ENCODE measurements around the gene NFKBIA. TPM values are rescaled to one million over a fixed set of nuclear protein-coding genes. Genes with fewer than 3 reads are reported as not detected.
"Not testable (repeated sequence)": the region's sequence is repeated elsewhere in the genome, so short reads cannot be mapped to it uniquely, and the experiment has no call there.

NFKBIA gene
- total RNA-seq, 1 donor from 2014 or later: 35.5 TPM

- Mint-ChIP-seq H3K9me3 (ENCODE audit: unreplicated experiment) (no peaks in the 10 kb centered on the region), H3K27ac (ENCODE audit: unreplicated experiment) (no peak overlapping the region), H3K4me1 (ENCODE audit: low read depth, unreplicated experiment) (peaks cover 29% of the 10 kb centered on the region), H3K27me3 (ENCODE audit: low read depth, unreplicated experiment) (no peaks in the 10 kb centered on the region), H3K36me3 (ENCODE audit: low read depth, unreplicated experiment) (peaks cover 4% of the 10 kb centered on the region), H3K4me3 (ENCODE audit: unreplicated experiment) (no peak overlapping the region)
- Histone ChIP-seq H3K4me3 (ENCODE audit: insufficient read depth, low read depth, low read length) (no peak overlapping the region), H4K20me1 (ENCODE audit: insufficient read depth, low read length) (peaks cover 28% of the 10 kb centered on the region), H2AFZ (ENCODE audit: low read depth, low read length) (no peak overlapping the region), H3K27ac (ENCODE audit: low read depth, low read length) (no peak overlapping the region), H3K36me3 (ENCODE audit: insufficient read depth, low read length) (peaks cover 31% of the 10 kb centered on the region), H3K79me2 (ENCODE audit: insufficient read depth, low read length) (peaks cover 13% of the 10 kb centered on the region), H3K27me3 (ENCODE audit: insufficient read depth, low read length) (no peaks in the 10 kb centered on the region), H3K4me1 (ENCODE audit: insufficient read depth, low read length) (peaks cover 22% of the 10 kb centered on the region), H3K9me3 (ENCODE audit: insufficient read depth, low read depth, low read length) (no peaks in the 10 kb centered on the region), H3K4me2 (ENCODE audit: low read length) (no peak overlapping the region), H3K9ac (ENCODE audit: low read length) (no peak overlapping the region)
- DNase-seq (ENCODE audit: low read depth) (no peak), FAIRE-seq (no peak)
- no peak for TF ChIP-seq EZH2 (IDR thresholded peaks at IDR 0.05; ENCODE audit: insufficient read depth, low read length)
- TF ChIP-seq, protein P1, sequence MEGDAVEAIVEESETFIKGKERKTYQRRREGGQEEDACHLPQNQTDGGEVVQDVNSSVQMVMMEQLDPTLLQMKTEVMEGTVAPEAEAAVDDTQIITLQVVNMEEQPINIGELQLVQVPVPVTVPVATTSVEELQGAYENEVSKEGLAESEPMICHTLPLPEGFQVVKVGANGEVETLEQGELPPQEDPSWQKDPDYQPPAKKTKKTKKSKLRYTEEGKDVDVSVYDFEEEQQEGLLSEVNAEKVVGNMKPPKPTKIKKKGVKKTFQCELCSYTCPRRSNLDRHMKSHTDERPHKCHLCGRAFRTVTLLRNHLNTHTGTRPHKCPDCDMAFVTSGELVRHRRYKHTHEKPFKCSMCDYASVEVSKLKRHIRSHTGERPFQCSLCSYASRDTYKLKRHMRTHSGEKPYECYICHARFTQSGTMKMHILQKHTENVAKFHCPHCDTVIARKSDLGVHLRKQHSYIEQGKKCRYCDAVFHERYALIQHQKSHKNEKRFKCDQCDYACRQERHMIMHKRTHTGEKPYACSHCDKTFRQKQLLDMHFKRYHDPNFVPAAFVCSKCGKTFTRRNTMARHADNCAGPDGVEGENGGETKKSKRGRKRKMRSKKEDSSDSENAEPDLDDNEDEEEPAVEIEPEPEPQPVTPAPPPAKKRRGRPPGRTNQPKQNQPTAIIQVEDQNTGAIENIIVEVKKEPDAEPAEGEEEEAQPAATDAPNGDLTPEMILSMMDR (IDR thresholded peaks at IDR 0.05; ENCODE audit: insufficient read depth, low read depth, low read length): no peak
These were observed 6.4 kb downstream of the NFKBIA start for GRCh38 chr14:35398071-35398584.

DNA sequence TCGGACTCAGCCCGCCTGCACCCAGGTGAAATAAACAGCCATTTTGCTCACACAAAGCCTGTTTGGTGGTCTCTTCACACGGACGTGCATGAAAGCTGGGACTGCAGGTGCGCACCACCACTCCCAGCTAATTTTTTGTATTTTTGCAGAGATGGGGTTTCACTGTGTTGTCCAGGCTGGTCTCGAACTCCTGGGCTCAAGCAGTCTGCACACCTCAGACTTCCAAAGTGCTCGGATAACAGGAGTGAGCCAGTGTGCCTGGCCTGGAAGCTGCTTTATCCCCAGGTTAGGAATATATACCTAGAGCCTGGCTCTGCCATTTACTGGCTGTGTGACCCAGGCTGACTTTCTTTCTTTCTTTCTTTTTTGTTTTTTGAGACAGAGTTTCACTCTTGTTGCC lies 7.9 kb downstream of the NFKBIA start:
- FAIRE-seq; H2AFZ ChIP-seq (ENCODE audit: low read depth, low read length); H3K27ac ChIP-seq (ENCODE audit: low read depth, low read length); H3K27me3 ChIP-seq (ENCODE audit: insufficient read depth, low read length); H3K4me3 ChIP-seq (ENCODE audit: insufficient read depth, low read depth, low read length); DNase-seq (ENCODE audit: low read depth); H3K4me2 ChIP-seq (ENCODE audit: low read length); H3K36me3 Mint-ChIP-seq (ENCODE audit: low read depth, unreplicated experiment); H3K9ac ChIP-seq (ENCODE audit: low read length); H3K9me3 Mint-ChIP-seq (ENCODE audit: unreplicated experiment); H3K27ac Mint-ChIP-seq (ENCODE audit: unreplicated experiment); H3K79me2 ChIP-seq (ENCODE audit: insufficient read depth, low read length); H3K4me3 Mint-ChIP-seq (ENCODE audit: unreplicated experiment); H3K4me1 ChIP-seq (ENCODE audit: insufficient read depth, low read length); H3K9me3 ChIP-seq (ENCODE audit: insufficient read depth, low read depth, low read length); H3K27me3 Mint-ChIP-seq (ENCODE audit: low read depth, unreplicated experiment): not testable (repeated sequence)
- peaks cover 16% of the 10 kb centered on the region for H3K4me1 Mint-ChIP-seq (ENCODE audit: low read depth, unreplicated experiment)
- peaks cover 17% of the 10 kb centered on the region for H3K36me3 ChIP-seq (ENCODE audit: insufficient read depth, low read length)
- peaks cover 13% of the 10 kb centered on the region for H4K20me1 ChIP-seq (ENCODE audit: insufficient read depth, low read length)

- TF ChIP-seq, protein P1 (IDR thresholded peaks at IDR 0.05; ENCODE audit: insufficient read depth, low read depth, low read length): no peak
- TF ChIP-seq EZH2 (IDR thresholded peaks at IDR 0.05; ENCODE audit: insufficient read depth, low read length): no peak
- FAIRE-seq (no peak), DNase-seq (ENCODE audit: low read depth) (no peak)
- Histone ChIP-seq H3K9me3 (ENCODE audit: insufficient read depth, low read depth, low read length) (no peaks in the 10 kb centered on the region), H3K27ac (ENCODE audit: low read depth, low read length) (no peak overlapping the region), H3K27me3 (ENCODE audit: insufficient read depth, low read length) (no peaks in the 10 kb centered on the region), H3K4me2 (ENCODE audit: low read length) (no peak overlapping the region), H2AFZ (ENCODE audit: low read depth, low read length) (no peak overlapping the region), H3K36me3 (ENCODE audit: insufficient read depth, low read length) (peaks cover 4% of the 10 kb centered on the region), H3K4me1 (ENCODE audit: insufficient read depth, low read length) (peaks cover 6% of the 10 kb centered on the region), H3K79me2 (ENCODE audit: insufficient read depth, low read length) (no peaks in the 10 kb centered on the region), H3K9ac (ENCODE audit: low read length) (no peak overlapping the region), H4K20me1 (ENCODE audit: insufficient read depth, low read length) (no peaks in the 10 kb centered on the region), H3K4me3 (ENCODE audit: insufficient read depth, low read depth, low read length) (no peak overlapping the region)
- H3K4me3 Mint-ChIP-seq (ENCODE audit: unreplicated experiment): no peak overlapping the region
- no peak overlapping the region for H3K27ac Mint-ChIP-seq (ENCODE audit: unreplicated experiment)
- H3K4me1 Mint-ChIP-seq (ENCODE audit: low read depth, unreplicated experiment): peaks cover 10% of the 10 kb centered on the region
- no peaks in the 10 kb centered on the region for H3K36me3 Mint-ChIP-seq (ENCODE audit: low read depth, unreplicated experiment)
- no peaks in the 10 kb centered on the region for H3K9me3 Mint-ChIP-seq (ENCODE audit: unreplicated experiment)
- H3K27me3 Mint-ChIP-seq (ENCODE audit: low read depth, unreplicated experiment): no peaks in the 10 kb centered on the region
These were observed 9.3 kb downstream of the NFKBIA start for GRCh38 chr14:35395283-35395682.

Data from astrocyte (in vitro differentiated cells and primary cell).